ENCODE data around the gene ZNF839.

GRCh38 chr14:102282751-102283465, 36.6 kb upstream of the ZNF839 start:
- TF ChIP-seq, protein P1, sequence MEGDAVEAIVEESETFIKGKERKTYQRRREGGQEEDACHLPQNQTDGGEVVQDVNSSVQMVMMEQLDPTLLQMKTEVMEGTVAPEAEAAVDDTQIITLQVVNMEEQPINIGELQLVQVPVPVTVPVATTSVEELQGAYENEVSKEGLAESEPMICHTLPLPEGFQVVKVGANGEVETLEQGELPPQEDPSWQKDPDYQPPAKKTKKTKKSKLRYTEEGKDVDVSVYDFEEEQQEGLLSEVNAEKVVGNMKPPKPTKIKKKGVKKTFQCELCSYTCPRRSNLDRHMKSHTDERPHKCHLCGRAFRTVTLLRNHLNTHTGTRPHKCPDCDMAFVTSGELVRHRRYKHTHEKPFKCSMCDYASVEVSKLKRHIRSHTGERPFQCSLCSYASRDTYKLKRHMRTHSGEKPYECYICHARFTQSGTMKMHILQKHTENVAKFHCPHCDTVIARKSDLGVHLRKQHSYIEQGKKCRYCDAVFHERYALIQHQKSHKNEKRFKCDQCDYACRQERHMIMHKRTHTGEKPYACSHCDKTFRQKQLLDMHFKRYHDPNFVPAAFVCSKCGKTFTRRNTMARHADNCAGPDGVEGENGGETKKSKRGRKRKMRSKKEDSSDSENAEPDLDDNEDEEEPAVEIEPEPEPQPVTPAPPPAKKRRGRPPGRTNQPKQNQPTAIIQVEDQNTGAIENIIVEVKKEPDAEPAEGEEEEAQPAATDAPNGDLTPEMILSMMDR (IDR thresholded peaks at IDR 0.05; ENCODE audit: low read length): no peak
- TF ChIP-seq EZH2phosphoT487 (IDR thresholded peaks at IDR 0.05; ENCODE audit: low read length) (no peak), EZH2 (optimal IDR thresholded peaks at IDR 0.05; ENCODE audit: low read depth, low read length) (no peak)
